Measurements from ENCODE around the gene NUP37. TPM values are rescaled to one million over a fixed set of nuclear protein-coding genes. Genes with fewer than 3 reads are reported as not detected.
"Not testable (repeated sequence)": the region's sequence is repeated elsewhere in the genome, so short reads cannot be mapped to it uniquely, and the experiment has no call there.

Gene NUP37
- total RNA-seq (10 to 100 TPM; 12.5 to 20.7 (median 17.4) TPM), polyA plus RNA-seq (10 to 100 TPM; 18.2 to 30.6 (median 23.3) TPM)
- long read RNA-seq, donor 1, partial matches to known transcripts, result 0 of 4 reads
- long read RNA-seq, donor 1, other reads (novel, unspliced or antisense), result 0 of 4 reads
- long read RNA-seq, donor 2, transcript NUP37-209 (10 exons, 2,372 nt), result major isoform, 5 of 5 reads
- long read RNA-seq, donor 2, partial matches to known transcripts, result 0 of 5 reads
- long read RNA-seq, donor 2, other reads (novel, unspliced or antisense), result 0 of 5 reads

GRCh38 chr12:102119674-102120563, at the start of gene NUP37, which contains the start of gene PARPBP:
Gene NUP37, minus strand, starts transcription at chr12:102120114. Its CDS starts 1,596 bp downstream, at chr12:102118518.
Gene PARPBP, plus strand, starts transcription at chr12:102120183. Its CDS starts 3,706 bp downstream, at chr12:102123889.
- Histone ChIP-seq H3K27ac (peak within 1 kb of the TSS; percentile 92), H3K27me3 (ENCODE audit: insufficient read depth in 3 of 3, low read length in 2 of 3) (no peaks in the 10 kb centered on the region), H3K36me3 (ENCODE audit: insufficient read depth in 1 of 2, low read depth in 1 of 2) (peaks cover 0 to 29% of the 10 kb centered on the region in 2 donors), H3K4me1 (peaks cover 18% of the 10 kb centered on the region), H3K9me3 (no peaks in the 10 kb centered on the region), H3K4me3 (peak within 1 kb of the TSS; percentile 91)
- peak; percentile 100 for ATAC-seq
- intact Hi-C loops (cut with DNase I), result loop anchor here (5.0 to 10.0 kb wide), 2 partner anchors 58 to 185 kb away; partner anchors contain the start of gene WASHC3 (in 2 of the 2)
- whole genome bisulfite sequencing, 3 donors, result 0 to 1% (median 0%) methylated on average over 60 to 62 of the region's 62 CpGs
- TF ChIP-seq, protein P1, sequence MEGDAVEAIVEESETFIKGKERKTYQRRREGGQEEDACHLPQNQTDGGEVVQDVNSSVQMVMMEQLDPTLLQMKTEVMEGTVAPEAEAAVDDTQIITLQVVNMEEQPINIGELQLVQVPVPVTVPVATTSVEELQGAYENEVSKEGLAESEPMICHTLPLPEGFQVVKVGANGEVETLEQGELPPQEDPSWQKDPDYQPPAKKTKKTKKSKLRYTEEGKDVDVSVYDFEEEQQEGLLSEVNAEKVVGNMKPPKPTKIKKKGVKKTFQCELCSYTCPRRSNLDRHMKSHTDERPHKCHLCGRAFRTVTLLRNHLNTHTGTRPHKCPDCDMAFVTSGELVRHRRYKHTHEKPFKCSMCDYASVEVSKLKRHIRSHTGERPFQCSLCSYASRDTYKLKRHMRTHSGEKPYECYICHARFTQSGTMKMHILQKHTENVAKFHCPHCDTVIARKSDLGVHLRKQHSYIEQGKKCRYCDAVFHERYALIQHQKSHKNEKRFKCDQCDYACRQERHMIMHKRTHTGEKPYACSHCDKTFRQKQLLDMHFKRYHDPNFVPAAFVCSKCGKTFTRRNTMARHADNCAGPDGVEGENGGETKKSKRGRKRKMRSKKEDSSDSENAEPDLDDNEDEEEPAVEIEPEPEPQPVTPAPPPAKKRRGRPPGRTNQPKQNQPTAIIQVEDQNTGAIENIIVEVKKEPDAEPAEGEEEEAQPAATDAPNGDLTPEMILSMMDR (IDR thresholded peaks at IDR 0.05), result peak; percentile 6
- peak; percentile 90 to 95 for DNase-seq

GRCh38 chr12:102167821-102168604, 48.1 kb upstream of the NUP37 start:
- H3K4me3 ChIP-seq, result no peak overlapping the region
- intact Hi-C loops (cut with DNase I), result no loop called here
- TF ChIP-seq, protein P1 (IDR thresholded peaks at IDR 0.05), result no peak
- no peaks in the 10 kb centered on the region for H3K4me1 ChIP-seq
- DNase-seq (no peak), ATAC-seq (no peak)
- H3K9me3 ChIP-seq, result no peaks in the 10 kb centered on the region
- no peaks in the 10 kb centered on the region for H3K36me3 ChIP-seq (ENCODE audit: insufficient read depth in 1 of 2, low read depth in 1 of 2)
- no peaks in the 10 kb centered on the region for H3K27me3 ChIP-seq (ENCODE audit: insufficient read depth in 3 of 3, low read length in 2 of 3)
- no peak overlapping the region for H3K27ac ChIP-seq

- H3K27me3 ChIP-seq (ENCODE audit: insufficient read depth in 3 of 3, low read length in 2 of 3), result no peaks in the 10 kb centered on the region
- no peaks in the 10 kb centered on the region for H3K36me3 ChIP-seq (ENCODE audit: insufficient read depth in 1 of 2, low read depth in 1 of 2)
- no peaks in the 10 kb centered on the region for H3K4me1 ChIP-seq
- no peak for DNase-seq
- H3K4me3 ChIP-seq, result no peak overlapping the region
- no peak for ATAC-seq
- WGBS, 3 donors, result 92 to 95% (median 94%) methylated on average over 1 of the region's 1 CpG
- intact Hi-C loops (cut with DNase I), result no loop called here
- no peak overlapping the region for H3K27ac ChIP-seq
- TF ChIP-seq, protein P1 (IDR thresholded peaks at IDR 0.05), result no peak
- no peaks in the 10 kb centered on the region for H3K9me3 ChIP-seq
Observed at GRCh38 chr12:102163383-102163782, 43.5 kb upstream of the NUP37 start.

GRCh38 chr12:102155206-102155605, 35.3 kb upstream of the NUP37 start:
- H3K4me3 ChIP-seq; H3K27me3 ChIP-seq (ENCODE audit: insufficient read depth in 3 of 3, low read length in 2 of 3); ATAC-seq; H3K9me3 ChIP-seq; intact Hi-C loops (cut with DNase I); H3K4me1 ChIP-seq; H3K36me3 ChIP-seq (ENCODE audit: insufficient read depth in 1 of 2, low read depth in 1 of 2); H3K27ac ChIP-seq; DNase-seq: not testable (repeated sequence)
- 97 to 98% (median 98%) methylated on average over 3 of the region's 3 CpGs for WGBS, 3 donors

- H3K9me3 ChIP-seq; H3K36me3 ChIP-seq (ENCODE audit: insufficient read depth in 1 of 2, low read depth in 1 of 2); H3K4me1 ChIP-seq; H3K4me3 ChIP-seq; DNase-seq; intact Hi-C loops (cut with DNase I); H3K27ac ChIP-seq; ATAC-seq; H3K27me3 ChIP-seq (ENCODE audit: insufficient read depth in 3 of 3, low read length in 2 of 3): not testable (repeated sequence)
- 91 to 98% (median 97%) methylated on average over 3 to 4 of the region's 4 CpGs for WGBS, 3 donors
Observed at GRCh38 chr12:102147062-102147587, 27.2 kb upstream of the NUP37 start.

Measured in psoas muscle (tissue), 8 donors.